K562 (cell line): ENCODE data around the gene USP15. TPM values are rescaled to one million over a fixed set of nuclear protein-coding genes. Genes with fewer than 3 reads are reported as not detected.

Source experiments
- BCOR ChIP-seq: fragments of 450-650 bp; IDR thresholded peaks from 2 replicates; pipeline ENCODE4 v1.6.1; 2016
- CHD7 ChIP-seq: fragments of 200-600 bp; sonication (generic); IDR thresholded peaks from one replicate; pipeline ENCODE4 v1.6.1; 2012; ENCODE audit warnings: mild to moderate bottlenecking, low read depth, low read length, inconsistent platforms
- CTBP1 ChIP-seq: fragments of 450-650 bp; IDR thresholded peaks from 2 replicates; pipeline ENCODE4 v1.6.1; 2016; ENCODE audit warnings: borderline replicate concordance
- CXXC5 ChIP-seq: fragments of 250-450 bp; sonication (Bioruptor Pico); IDR thresholded peaks from 2 replicates; pipeline ENCODE4 v1.8.0; 2022; ENCODE audit warnings: inconsistent platforms, mild to moderate bottlenecking, moderate library complexity
- DMBX1 ChIP-seq: fragments of 250-450 bp; sonication (Bioruptor Pico); IDR thresholded peaks from 2 replicates; pipeline ENCODE4 v1.8.0; 2022; ENCODE audit warnings: inconsistent platforms, mild to moderate bottlenecking, moderate library complexity, borderline replicate concordance
- EGR1 ChIP-seq: fragments of 450-650 bp; conservative IDR thresholded peaks from 2 replicates; pipeline ENCODE4 v1.6.1; 2017; ENCODE audit warnings: mild to moderate bottlenecking
- EWSR1 ChIP-seq: fragments of 450-650 bp; IDR thresholded peaks from 2 replicates; pipeline ENCODE4 v1.6.1; 2018; ENCODE audit warnings: borderline replicate concordance, mild to moderate bottlenecking, low read depth, moderate library complexity; ENCODE audit not compliant: partially characterized antibody
- HNRNPH1 ChIP-seq: fragments of 200-400 bp; formaldehyde crosslinking; optimal IDR thresholded peaks from 2 replicates; pipeline ENCODE3; 2017; ENCODE audit warnings: low read depth, mild to moderate bottlenecking, low read length, moderate library complexity
- KDM1A ChIP-seq, 2 experiments: fragments of 450-650 bp; IDR thresholded peaks; 2 replicates each; pipeline ENCODE4 v1.6.1; 2016; ENCODE audit warnings: mild to moderate bottlenecking in 2 of 2
- NR1H2 ChIP-seq: sonication (generic); formaldehyde crosslinking; IDR thresholded peaks from 2 replicates; pipeline ENCODE4 v1.4.0; 2020; ENCODE audit warnings: mild to moderate bottlenecking, missing genetic modification reagents
- POLR2B ChIP-seq: fragments of 450-650 bp; IDR thresholded peaks from 2 replicates; pipeline ENCODE4 v1.6.1; 2018; ENCODE audit warnings: low read depth; ENCODE audit not compliant: partially characterized antibody
- TFAM ChIP-seq: fragments of 250-450 bp; sonication (Bioruptor Pico); conservative IDR thresholded peaks from 2 replicates; pipeline ENCODE4 v1.5.0; 2021; ENCODE audit warnings: mild to moderate bottlenecking, moderate library complexity
- ZNF507 ChIP-seq: conservative IDR thresholded peaks from 2 replicates; pipeline ENCODE4 v1.6.1; 2017; ENCODE audit warnings: missing genetic modification characterization, missing compliant biosample characterization
- ZNF766 ChIP-seq: fragments of 200-800 bp; sonication (Bioruptor generic); conservative IDR thresholded peaks from 2 replicates; pipeline ENCODE4 v1.6.1; 2016; ENCODE audit warnings: missing genetic modification characterization, missing compliant biosample characterization
- polyA plus RNA-seq, 8 experiments: library from polyadenylated mRNA; depleted of rRNA in 4 of 8; stranded (reverse) in 5 of 8; unstranded in 3 of 8; fragments of >200 nt; fragmentation: Nextera tagmentation in 2 of 8; fragmentation: Illumina TruSeq in 1 of 8; extraction: Ambion mirVana in 2 of 8; extraction: Trizol in 1 of 8; gene quantifications; 2 replicates each; pipeline versions ENCODE4 v1.2.1 to v1.2.3, GENCODE V29; 2011 to 2014; ENCODE audit warnings: inconsistent platforms in 1 of 8, missing spikeins in 1 of 8
- total RNA-seq, 7 experiments: library from RNA; depleted of rRNA in 6 of 7; stranded (reverse); fragments of >200 nt in 6 of 7; fragmentation: Illumina TruSeq in 2 of 7; extraction: Trizol in 2 of 7; gene quantifications; 2 replicates each; pipeline versions ENCODE4 v1.2.1 to v1.2.3, GENCODE V29; 2011 to 2021; ENCODE audit warnings: low replicate concordance in 1 of 7
- TF ChIP-seq, protein P1 (sequence below): fragments of 450-650 bp; formaldehyde crosslinking; IDR thresholded peaks from 2 replicates; pipeline ENCODE4 v1.4.0; 2020; ENCODE audit warnings: mild to moderate bottlenecking, moderate library complexity
- TF ChIP-seq, protein P2 (sequence below): fragments of 250-450 bp; sonication (Bioruptor Pico); IDR thresholded peaks from 2 replicates; pipeline ENCODE4 v1.5.1; 2021; ENCODE audit warnings: mild to moderate bottlenecking

The USP15 gene
- total and polyA plus RNA-seq, 9 of the 15 experiments (the other 6 are each of a cell fraction or from before 2014, with no cell fraction given): 140 to 272 (median 182) TPM

- TF ChIP-seq, protein P1, sequence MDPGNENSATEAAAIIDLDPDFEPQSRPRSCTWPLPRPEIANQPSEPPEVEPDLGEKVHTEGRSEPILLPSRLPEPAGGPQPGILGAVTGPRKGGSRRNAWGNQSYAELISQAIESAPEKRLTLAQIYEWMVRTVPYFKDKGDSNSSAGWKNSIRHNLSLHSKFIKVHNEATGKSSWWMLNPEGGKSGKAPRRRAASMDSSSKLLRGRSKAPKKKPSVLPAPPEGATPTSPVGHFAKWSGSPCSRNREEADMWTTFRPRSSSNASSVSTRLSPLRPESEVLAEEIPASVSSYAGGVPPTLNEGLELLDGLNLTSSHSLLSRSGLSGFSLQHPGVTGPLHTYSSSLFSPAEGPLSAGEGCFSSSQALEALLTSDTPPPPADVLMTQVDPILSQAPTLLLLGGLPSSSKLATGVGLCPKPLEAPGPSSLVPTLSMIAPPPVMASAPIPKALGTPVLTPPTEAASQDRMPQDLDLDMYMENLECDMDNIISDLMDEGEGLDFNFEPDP (CRISPR knock-in tag): no peak
- TF ChIP-seq BCOR: 0 out of 2 replicates have a peak, but pooled peaks have one; percentile 32
- TF ChIP-seq HNRNPH1: no peak
- no peak for TF ChIP-seq CHD7
- TF ChIP-seq EWSR1: no peak
- peak; percentile 51 for TF ChIP-seq CXXC5
- TF ChIP-seq POLR2B: no peak
- no peak for TF ChIP-seq CTBP1
- no peak for TF ChIP-seq TFAM (CRISPR knock-in tag)
- TF ChIP-seq ZNF507 (tag): no peak
- TF ChIP-seq KDM1A (IDR thresholded peaks at IDR 0.05): 0 out of 4 replicates have a peak, but pooled peaks of 1 of the 2 experiments have one; percentile 6
- TF ChIP-seq, protein P2, sequence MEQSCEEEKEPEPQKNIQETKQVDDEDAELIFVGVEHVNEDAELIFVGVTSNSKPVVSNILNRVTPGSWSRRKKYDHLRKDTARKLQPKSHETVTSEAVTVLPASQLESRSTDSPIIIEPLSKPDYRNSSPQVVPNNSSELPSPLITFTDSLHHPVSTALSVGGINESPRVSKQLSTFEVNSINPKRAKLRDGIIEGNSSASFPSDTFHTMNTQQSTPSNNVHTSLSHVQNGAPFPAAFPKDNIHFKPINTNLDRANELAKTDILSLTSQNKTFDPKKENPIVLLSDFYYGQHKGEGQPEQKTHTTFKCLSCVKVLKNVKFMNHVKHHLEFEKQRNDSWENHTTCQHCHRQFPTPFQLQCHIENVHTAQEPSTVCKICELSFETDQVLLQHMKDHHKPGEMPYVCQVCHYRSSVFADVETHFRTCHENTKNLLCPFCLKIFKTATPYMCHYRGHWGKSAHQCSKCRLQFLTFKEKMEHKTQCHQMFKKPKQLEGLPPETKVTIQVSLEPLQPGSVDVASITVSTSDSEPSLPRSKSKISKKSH (CRISPR knock-in tag): no peak
- no peak for TF ChIP-seq NR1H2
- peak; percentile 47; the same call in 1 of the 2 replicates for TF ChIP-seq DMBX1 (CRISPR knock-in tag)
- TF ChIP-seq EGR1: peak; percentile 44; the same call in 1 of the 2 replicates
- no peak for TF ChIP-seq ZNF766 (CRISPR knock-in tag)
These were observed 3.8 kb downstream of the USP15 start (continued) for GRCh38 chr12:62263966-62264365.
